Activated gamma-delta T cell treated with anti-CD3 and anti-CD28 coated beads, Interleukin-2, amount 50 U/mL, for 16 hours (primary cell): ENCODE data around the gene CAPN1.
A peak's percentile ranks its signal among the peaks of the same experiment; 100 is the strongest.
"Not testable (repeated sequence)": the region's sequence is repeated elsewhere in the genome, so short reads cannot be mapped to it uniquely, and the experiment has no call there.

Experiments
- DNase-seq: peaks from one replicate; pipeline ENCODE4 v3.0.0-alpha.2; 2020; ENCODE audit warnings: low read depth

The CAPN1 gene

GRCh38 chr11:65160643-65161042 is 21.1 kb upstream of the CAPN1 start:
- no peak for DNase-seq

GRCh38 chr11:65163684-65164083 is 18.0 kb upstream of the CAPN1 start:
- no peak for DNase-seq

- no peak for DNase-seq
These were observed 16.1 kb upstream of the CAPN1 start for GRCh38 chr11:65165410-65166317.

GRCh38 chr11:65166893-65167292 is 14.8 kb upstream of the CAPN1 start:
- no peak for DNase-seq

- DNase-seq, result no peak
These were observed 14.1 kb upstream of the CAPN1 start for GRCh38 chr11:65167656-65168055.

GRCh38 chr11:65169164-65169641 is 12.5 kb upstream of the CAPN1 start:
- no peak for DNase-seq

GRCh38 chr11:65170058-65170534 is 11.6 kb upstream of the CAPN1 start, which contains the start of gene SPDYC:
TSS of gene SPDYC (plus strand) at chr11:65170233. CDS start at chr11:65171358, 1,125 bp downstream.
- DNase-seq, result no peak

- DNase-seq, result no peak
These were observed 9.1 kb upstream of the CAPN1 start for GRCh38 chr11:65172600-65172999.

GRCh38 chr11:65174571-65175010 is 7.1 kb upstream of the CAPN1 start:
- DNase-seq, result not testable (repeated sequence)

GRCh38 chr11:65180877-65181568 is 705 bp upstream of the CAPN1 start:
- peak; percentile 43 for DNase-seq

- no peak for DNase-seq
These were observed 786 bp downstream of the CAPN1 start for GRCh38 chr11:65182258-65183170.

- DNase-seq, result no peak
These were observed 1.6 kb downstream of the CAPN1 start for GRCh38 chr11:65183201-65183891.

- DNase-seq, result no peak
These were observed 2.4 kb downstream of the CAPN1 start for GRCh38 chr11:65184146-65184545.

GRCh38 chr11:65185171-65185570 is 3.4 kb downstream of the CAPN1 start:
- no peak for DNase-seq

GRCh38 chr11:65185869-65186341 is 4.2 kb downstream of the CAPN1 start:
- DNase-seq, result no peak

GRCh38 chr11:65186701-65187100 is 5.0 kb downstream of the CAPN1 start:
- DNase-seq, result no peak

GRCh38 chr11:65187146-65187675 is 5.5 kb downstream of the CAPN1 start:
- no peak for DNase-seq

GRCh38 chr11:65187971-65188461 is 6.3 kb downstream of the CAPN1 start:
- no peak for DNase-seq

- no peak for DNase-seq
These were observed 6.8 kb downstream of the CAPN1 start for GRCh38 chr11:65188486-65188885.

GRCh38 chr11:65189191-65189590 is 7.5 kb downstream of the CAPN1 start:
- no peak for DNase-seq
